Activated CD4-positive, alpha-beta T cell treated with anti-CD3 and anti-CD28 coated beads for 24 hours (primary cell): ENCODE data around the gene ASB18.

Experiments used
- DNase-seq, 2 donors: peaks; one replicate each; pipeline ENCODE4 v3.0.0-alpha.2; 2020; ENCODE audit warnings: low read depth in 2 of 2

ASB18 gene

DNA sequence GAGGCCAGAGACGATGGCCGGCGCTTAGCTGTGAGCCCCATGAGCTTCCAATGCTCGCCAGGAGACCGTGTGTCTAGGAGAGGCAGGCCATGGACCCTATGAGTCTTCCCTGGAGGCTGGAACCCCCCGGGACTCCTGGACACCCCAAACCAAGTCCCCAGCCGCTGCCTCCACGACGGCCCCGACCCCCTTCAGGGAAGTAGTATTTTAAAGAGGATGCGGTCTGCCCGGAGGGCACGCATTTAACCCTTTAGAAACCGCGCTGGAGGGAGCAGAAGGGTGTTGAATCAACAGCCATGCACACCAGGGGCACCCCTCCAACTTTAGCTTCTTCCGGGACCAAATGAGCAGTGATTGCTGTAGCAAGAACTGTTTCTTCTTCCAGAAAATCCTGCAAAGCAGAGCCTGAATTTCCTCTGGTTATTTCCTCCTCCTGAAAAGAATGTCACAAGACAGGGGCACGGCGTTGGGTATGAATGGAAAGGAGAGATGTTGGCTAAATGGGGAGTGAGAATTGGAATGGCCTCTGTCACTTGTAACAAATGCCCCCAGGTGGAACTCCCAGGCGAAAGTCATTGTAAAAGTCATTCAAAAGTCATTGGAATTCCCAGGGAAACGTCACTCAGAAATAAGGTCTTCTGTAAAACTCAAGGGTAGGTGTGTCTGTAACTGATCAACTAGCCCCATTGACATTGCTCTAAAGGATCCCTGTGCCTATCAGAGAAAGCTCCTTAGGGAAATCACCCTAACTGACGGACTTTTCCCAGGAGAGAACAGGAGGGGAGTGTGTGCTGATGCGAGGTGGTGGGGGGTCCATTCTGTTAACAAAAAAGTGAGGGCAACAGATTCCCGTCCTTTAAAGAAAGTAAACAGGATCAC, 90.2 kb downstream of the ASB18 start:
- no peak for DNase-seq

DNA sequence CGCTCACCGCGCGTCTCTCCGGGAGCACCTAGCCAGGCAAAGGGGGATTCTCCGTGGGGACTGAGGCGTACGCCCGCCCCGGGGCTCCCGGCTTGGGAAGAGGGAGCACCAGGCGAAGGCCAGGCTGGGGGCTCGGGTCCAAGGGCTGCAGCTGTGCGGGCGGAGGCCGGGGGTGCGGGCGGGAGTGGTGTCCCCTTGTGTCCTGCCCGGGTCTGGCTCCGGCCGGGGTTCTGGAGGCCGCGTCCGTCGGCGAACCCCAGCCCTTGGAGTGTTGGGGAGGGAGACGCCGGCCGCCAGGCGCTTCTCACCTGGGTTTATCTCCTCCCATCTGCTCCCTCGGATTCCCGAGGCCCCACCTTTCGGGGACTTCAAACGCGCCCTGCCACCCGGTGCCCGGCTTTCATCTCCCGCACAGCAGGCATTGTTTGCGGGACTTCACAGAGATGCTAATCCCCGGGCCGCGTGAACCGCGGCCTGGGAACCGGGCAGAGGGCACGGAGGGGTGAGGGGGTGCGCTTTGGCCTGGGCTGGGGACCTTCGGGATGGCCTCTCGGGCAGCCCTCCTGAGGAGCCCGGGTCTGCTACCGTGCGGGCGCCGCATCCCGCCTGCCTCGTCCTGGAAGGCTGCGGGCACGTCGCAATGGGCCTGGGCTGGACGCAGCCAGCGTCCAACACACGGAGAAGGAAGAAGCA, 91.0 kb downstream of the ASB18 start:
- no peak for DNase-seq

DNA sequence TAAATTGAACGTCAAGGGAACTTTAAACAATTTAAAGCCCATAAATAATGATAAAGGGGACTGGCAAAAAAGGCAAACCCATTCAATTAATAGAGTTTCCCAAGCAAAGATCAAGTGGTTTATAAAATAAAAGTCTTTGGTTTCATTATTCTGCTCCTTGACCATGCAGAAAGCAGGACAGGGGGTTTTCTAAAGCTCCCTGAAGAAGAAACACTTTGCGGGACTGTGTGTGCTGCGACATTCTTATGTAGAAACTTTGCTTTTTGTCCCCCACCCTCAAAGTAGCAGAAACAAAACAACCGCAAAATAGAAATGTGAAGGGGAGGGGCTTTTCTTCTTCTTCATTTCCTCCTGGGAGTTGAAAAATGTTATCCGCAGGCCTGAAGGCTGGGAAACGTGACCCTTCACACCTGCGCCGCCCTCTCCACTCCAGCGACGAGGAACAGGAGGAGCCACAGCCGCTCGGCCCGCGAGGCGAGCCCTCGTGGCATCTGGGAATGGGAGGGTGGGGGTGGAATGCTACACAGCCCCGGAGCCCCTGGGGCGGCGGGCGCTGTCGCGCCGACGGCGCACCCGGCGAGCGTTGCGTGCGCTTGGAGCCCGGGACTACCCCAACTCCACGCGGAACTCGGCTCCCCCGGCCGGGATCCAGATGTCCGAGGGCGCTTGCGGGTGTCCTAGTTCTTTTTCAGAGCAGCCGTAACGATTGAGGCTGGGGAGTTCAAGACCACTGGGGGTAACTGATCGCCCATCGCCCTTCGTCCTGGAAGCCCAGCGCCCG, 91.8 kb downstream of the ASB18 start:
- DNase-seq, result no peak

DNA sequence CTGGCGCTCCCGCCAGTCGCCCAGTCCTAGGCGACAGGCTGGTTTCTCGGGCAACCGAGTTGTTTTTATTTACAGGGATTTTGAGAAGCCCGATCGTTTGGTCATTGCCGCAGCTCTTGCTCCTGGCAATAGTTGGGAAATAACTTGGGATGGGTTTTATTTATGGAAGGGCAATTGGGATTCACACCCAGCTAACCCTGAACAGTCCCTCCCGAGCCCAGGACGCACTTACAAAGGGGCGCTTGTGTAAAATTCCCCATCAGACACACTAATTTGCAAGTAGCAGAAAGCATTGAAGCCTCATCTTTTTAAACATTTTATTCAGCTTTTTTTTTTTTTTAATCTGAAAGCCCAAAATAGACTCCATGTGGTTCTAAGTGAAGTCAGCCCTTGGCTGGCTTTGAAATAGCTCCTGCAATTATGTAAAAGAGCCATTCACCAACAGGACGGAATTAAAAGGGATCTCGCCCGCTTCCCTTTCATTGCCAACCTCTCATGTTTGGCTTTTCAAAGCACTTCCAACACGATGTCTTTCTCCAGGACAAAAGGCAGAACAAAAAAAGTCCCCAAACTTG, 92.4 kb downstream of the ASB18 start:
- DNase-seq, result no peak

DNA sequence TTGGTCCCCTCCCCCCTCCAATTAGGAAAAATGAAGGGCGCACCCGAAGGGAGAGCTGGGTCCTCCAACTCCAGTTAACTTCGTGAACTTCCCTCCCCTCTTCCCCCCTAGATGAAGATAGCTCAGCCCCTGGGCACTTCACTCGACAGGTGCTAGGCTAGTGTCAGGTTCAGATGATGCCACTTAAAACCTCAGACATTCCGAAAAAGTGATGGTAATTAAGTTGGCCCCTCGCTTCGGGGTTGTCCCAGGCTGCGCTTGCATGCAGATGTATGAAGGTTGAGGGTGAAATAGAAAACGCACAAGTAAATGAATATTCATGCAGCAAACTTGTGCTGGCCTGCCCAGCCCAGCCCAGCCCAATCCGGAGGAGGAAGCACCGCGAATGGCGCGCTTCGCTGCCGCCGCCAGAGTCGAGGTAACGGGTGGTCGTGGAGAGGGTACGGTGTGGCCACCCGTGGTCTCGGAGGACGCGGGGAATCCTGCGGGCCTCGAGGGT, 93.0 kb downstream of the ASB18 start:
- DNase-seq, result no peak

DNA sequence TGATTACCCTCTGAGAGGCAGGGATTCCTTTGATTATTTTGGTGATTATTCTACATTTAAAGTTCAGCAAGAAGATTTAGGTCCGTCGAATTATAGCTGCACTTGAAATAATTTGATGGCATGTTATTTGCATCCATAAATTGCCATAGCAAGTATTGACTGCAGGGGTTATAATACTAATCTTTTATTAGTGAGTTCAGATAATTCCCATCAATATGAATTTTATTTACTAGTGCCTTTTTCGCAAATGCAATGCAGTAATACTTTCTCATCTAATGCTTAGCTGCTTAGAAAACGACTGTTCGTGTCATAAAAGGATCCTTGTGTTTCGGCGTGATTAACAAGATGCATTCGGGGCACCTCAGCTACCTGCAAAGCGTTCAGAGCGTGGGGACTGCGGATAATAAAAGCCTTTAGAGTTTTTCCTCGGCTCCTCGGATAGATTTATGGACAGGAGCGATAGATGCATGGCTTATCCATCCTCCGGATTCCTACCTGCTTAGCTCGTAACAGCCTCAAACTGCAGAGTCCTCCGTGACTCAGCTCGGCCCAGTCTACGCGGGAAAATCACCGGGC, 93.5 kb downstream of the ASB18 start:
- no peak for DNase-seq

DNA sequence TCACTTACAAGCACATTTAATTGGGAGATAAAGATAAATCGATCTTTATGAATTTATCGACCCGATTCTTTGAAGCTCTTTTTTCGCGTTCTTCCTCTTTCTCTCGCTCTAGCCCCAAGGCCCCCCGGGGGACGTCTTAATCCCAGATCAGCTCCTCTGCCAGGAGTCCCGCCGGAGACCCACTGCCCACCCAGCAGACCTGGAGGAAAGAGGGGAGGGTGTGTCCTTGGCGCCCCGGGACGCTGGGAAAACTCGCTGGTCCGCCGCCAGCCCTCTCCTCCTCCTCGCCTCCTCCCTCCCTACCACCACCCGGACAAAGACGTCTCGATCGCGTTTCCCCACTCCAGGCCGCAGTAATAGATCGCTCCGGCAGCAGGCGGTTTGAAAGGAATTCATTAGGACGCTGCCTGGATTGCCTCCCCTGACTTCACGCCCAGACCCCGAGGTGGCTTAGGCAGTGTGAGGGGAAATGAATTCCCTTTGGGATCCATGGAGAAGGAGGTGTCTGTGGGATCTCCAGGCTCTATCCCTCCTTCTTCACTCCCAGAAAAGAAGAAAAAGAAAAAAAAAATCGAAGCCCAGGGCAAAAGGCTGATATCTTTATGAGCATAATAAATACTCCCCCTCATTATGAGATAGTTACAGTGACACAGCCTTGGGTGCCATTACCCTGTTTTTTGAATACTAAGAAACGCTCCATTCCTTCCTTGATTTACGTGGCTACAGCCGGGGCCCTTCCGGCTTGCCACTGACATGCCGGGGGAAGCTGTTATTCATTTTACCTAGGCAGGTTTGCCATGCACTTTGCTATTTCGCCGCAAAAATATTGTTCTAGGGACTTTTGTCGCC, 94.2 kb downstream of the ASB18 start:
- DNase-seq, result no peak

DNA sequence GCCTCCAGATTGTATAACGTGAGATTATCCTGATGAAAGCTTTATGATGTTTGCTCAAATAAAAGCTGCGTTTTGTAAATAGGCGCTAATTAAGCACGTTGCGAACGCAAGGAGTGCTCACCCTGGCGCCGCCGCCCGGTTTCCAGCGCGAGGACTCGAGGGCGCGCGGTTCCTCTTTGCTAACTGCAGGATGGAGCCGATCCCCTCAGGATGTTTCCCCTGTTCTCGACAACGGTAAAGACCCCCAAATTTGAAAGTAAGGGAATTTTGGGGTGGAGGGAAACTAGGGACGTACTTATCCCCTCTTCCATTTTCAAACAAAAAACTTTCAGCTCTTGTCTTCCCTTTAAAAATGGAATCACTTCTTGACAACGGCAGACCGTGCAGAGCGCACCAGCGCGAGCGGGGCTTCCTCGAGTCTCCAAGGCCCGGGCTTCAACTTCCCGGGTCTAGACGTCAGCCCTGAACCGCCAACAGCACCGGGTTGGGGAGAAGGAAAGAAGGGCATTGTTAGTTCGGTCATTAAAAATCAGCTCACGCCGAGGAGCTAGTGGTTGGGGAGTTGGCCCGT, 95.0 kb downstream of the ASB18 start:
- no peak for DNase-seq

DNA sequence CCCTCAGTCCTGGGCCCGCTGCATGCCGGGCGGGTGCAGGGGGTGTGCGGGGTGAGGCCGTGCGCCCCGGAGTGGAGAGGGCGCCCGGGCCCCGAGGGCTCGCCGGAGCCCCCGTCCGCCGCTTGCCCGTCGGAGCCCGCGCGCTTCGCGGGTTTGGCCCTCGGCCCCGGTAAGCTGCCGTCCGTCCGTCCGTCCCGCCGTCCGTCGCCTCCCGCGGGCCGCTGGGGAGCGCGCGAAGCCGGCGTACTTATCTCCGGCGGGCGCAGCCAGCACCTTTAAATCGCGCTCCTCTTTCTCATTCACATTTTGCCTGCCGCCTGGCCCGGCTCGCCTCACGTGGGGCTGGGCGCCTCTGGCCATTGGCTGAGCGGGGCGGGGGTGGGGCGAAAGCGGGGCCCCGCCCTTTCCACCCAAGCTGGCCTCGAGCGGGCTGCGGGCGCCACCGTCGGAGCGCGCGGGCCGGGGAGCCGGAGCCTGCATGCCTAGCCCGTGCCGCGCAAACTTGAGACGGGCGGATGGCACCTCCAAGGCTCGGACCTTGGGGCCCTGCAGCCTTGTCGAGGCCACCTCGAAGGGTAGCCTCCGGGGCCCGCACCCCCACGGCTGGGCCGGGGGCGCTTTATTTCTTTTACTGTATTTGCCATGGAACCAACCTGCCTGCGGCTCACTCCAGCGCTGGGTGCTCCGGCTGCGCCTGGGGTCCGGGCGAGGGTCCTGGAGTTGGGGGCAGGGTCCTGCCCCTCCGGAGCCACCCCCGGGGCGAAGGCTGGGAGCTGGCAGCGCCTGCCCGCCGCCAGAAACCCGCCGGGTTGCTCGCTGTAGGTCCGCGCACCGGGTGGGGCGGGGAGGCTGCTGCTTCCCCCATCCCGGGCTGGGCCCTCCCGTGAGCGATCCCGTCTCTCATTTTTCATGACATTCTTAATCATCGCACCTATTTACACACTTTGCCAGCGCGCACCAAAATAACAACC, 95.8 kb downstream of the ASB18 start, which contains the start of gene GBX2:
TSS of gene GBX2 (minus strand) at position 277 of the 971 bp plus-strand sequence. CDS start 415 bp downstream, outside the sequence.
- DNase-seq, result no peak

DNA sequence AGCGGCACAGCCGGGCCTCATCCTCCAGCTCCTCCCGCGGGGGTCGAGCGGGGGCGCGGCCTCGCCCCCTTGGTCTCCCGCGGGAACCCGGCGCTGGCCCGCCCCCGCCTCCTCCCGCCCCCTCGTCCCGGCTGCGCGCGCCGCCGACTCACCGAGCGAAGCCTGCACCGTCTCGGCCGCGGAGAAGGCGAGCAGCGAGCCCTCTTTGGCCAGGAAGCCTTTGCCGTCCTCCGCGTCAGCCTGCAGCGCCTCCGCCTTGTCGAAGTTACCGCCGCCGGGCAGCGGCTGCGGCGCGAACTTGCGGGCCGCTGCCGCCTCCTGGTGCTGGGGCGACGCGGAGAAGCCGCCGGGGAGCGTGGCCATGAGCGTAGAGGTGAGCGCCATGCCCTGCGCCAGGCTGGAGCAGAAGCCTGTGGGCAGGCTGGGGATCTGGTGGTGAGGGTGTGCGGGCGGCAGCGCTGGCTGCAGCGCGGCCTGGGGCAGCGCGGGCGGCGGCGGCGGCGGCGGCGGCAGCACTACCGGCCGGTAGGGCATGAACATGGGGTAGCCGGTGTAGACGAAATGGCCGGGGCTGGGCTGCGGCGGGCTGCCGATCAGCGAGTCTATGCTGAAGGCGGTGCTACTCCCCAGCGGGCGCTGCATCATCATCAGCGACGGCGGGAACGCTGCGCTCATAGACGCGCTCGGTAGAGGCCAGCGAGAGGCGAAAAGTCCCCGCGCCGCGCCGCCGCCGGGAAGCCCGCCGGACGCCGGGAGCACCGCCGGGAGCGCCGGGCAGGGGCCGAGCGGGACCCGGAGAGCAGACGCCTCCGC, 96.7 kb downstream of the ASB18 start:
- no peak for DNase-seq

DNA sequence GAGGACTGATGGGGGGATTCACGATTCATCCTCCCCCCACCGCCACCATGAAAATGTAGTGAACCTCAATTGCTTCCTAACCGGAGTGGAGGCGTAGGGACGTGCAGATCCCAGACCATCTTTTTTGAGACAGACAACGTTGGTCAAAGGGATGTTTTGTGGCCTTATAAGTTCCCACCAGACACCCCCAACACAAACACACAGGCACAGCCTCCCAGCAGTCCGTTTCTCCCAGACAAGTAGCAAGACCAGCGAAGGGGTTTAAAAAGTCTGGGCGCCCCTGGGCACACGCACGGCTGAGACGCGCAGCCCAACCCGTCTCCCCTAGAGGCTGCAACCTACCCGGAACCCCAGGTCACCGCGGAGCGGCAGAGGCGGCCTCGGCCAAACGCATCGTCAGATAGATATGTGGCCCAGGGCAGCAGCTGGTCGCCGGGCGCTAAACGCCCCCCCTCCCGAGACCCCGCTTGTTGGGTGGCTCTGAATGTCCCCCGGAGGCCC, 97.4 kb downstream of the ASB18 start:
- DNase-seq, result no peak

DNA sequence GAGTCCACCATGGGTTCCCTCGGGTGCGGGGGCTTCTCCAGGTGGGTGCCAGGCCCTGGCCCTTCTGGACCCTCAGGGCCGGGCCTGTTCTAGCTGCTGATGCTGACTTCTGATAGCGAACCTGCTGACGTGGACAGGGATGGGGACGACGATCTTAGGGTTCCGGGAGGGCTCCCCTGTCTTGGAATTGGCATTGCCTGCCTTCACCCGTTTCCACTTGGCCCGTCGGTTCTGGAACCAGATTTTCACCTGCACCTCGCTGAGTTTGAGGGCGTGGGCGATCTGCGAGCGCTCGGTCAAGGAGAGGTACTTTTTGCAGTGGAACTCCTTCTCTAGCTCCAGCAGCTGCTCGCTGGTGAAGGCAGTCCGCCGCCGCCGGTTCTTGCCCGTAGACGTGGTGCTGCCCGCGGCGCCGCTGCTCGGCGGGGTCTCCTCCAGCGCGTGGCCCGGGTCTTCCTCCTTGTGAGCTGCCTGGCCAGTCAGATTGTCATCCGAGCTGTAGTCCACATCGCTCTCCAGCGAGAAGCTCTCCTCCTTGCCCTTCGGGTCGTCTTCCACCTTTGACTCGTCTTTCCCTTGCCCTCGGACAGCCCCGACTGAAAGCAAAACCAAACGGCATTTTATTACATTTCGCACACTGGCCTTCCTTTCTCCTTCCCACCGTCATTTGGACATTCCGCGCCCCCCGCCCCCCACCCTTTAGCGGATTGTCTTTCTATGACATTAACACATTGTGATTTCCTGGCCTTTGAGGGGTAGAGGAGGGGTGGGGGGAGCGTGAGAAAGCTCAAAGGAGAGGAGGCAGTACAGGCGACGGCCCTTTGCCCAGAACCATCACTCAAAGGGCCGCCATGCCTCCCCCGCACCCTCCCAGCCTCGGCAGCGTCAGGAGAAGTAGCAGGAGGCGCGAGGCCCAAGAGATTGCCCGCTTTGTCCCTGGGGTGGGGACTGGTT, 98.1 kb downstream of the ASB18 start:
- DNase-seq, result no peak

DNA sequence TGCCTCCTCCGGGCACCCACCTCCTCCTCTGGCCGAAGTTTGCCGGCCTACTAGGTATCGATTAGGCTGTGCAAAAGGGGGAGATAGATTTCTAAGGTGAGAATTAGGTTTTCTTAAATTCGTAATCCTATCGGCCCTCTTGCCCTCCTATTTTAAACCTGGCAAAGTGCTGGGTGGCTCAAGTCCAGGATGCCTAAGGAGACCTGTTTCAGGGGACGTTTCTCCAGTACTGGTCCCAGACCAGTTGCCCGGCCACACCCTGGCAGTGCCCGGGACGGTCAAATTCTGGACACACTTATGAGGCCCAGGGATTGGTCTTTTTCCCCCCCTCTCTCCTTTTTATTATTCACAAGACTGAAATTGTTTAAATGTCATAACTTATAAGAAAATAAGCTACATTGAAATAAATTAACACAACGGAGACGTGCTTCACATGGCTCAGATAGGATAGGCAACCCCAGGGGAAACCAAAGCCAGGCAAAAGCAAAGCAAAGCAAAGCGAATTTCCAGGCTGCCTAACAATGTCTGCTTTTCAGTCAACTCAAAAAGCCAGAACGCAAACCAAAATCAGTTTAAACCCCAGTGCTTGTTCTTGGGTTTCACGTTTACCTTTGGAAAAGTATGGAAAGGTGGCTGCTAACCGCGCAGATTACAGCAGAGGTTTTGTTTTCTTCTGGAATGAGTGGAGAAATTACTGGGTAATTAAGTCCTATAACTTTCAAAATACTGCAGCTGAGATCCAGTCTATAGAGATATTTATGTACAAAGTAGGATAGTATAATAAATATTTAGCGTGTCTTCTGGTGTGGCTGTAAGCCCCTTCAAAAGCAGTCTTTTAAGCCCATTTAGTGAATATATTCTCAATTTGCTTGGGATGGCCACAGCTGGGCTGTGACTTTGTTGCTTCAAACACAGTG, 99.0 kb downstream of the ASB18 start:
- DNase-seq, result no peak

DNA sequence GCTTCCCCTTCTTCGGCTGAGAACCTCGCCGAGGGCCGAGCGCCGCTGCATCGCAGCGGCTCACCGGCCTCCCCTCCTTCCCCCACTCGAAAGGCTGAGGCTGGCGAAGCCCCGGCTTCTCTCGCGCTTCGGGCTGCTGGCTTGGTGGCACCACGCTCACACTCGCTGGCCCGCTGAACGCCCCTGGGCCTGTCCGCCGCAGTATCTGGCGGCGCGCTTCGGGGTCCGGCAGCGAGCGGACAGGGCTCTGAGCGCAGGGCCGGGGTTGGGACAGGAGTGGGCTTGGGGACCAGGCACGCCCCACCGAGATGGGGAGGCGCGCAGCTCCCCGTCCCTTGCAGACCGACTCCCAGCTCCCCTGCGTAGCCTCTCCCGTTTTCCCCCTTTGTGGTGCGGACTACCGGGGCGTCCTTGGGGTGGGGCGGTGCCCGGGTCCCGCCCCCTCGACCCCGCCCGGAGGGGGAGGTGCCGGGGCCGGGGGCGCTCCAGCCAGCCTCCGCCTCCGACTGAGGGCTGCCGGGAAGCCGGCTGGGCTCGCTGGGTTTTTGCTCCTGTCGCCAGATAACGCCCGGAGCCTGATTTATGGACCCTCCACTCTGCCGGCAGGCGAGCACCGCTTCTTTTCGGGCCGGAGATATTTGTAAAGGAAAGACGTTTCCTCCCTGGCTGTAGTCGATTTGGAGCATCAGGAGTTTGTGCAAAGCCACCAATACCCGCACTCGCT, 99.8 kb downstream of the ASB18 start:
- no peak for DNase-seq
